Endothelial cell of umbilical vein (primary cell): ENCODE data around the gene ADCY9. TPM values are rescaled to one million over a fixed set of nuclear protein-coding genes. Genes with fewer than 3 reads are reported as not detected.

ENCODE experiments used
- BruUV-seq: library from RNA; stranded (reverse); fragments of 400-500 nt; replicated peaks from 2 replicates; lab custom pipeline; 2021; lab: Mats Ljungman, UMichigan
- CTCF ChIA-PET: fragments of 300-600, 350-600 bp; sonication (Branson Sonifier 250); formaldehyde crosslinking; loops from one replicate; lab custom pipeline; 2021; ENCODE audit warnings: antibody characterized with exemption, inconsistent platforms; lab: Charles Lee
- POLR2A ChIA-PET: fragments of 300-600, 350-600 bp; sonication (Branson Sonifier 250); formaldehyde crosslinking; loops from one replicate; lab custom pipeline; 2021; ENCODE audit warnings: antibody characterized with exemption, inconsistent platforms; lab: Charles Lee
- DNase-seq: peaks from one replicate; pipeline ENCODE4 v3.0.0-alpha.2; 2011; ENCODE audit warnings: low read depth, low spot score
- FAIRE-seq: peaks from 2 replicates; lab custom pipeline; 2011; peaks lifted over from hg19 to GRCh38; lab: Jason Lieb, UNC
- H2AFZ ChIP-seq: 2 replicates; pipeline ENCODE4 v1.6.0; 2012; ENCODE audit warnings: low read depth, low read length, control low read depth, inconsistent platforms
- H3K27ac ChIP-seq: 2 replicates; pipeline ENCODE4 v1.5.1; 2011; ENCODE audit warnings: low read depth, mild to moderate bottlenecking, control low read depth, low read length, moderate library complexity; ENCODE audit not compliant: insufficient read depth
- H3K27me3 ChIP-seq, 2 experiments: 2 replicates each; pipeline versions ENCODE4 v1.6.0 to v1.6.1; 2011; ENCODE audit warnings: low read length in 2 of 2, mixed read lengths in 1 of 2; ENCODE audit not compliant: control insufficient read depth in 2 of 2, insufficient read depth in 2 of 2
- H3K36me3 ChIP-seq, 2 experiments: 2 replicates in 1 of 2; 3 replicates in 1 of 2; pipeline ENCODE4 v1.5.1; 2011; ENCODE audit warnings: low read length in 2 of 2, mild to moderate bottlenecking in 1 of 2, moderate library complexity in 1 of 2; ENCODE audit not compliant: control insufficient read depth in 2 of 2, insufficient read depth in 2 of 2; ENCODE audit errors: extremely low read depth in 1 of 2
- H3K4me1 ChIP-seq: 3 replicates; pipeline ENCODE4 v1.5.1; 2011; ENCODE audit warnings: mild to moderate bottlenecking, low read length; ENCODE audit not compliant: control insufficient read depth, insufficient read depth; ENCODE audit errors: extremely low read depth
- H3K4me2 ChIP-seq: 2 replicates; pipeline ENCODE4 v1.6.1; 2011; ENCODE audit warnings: low read length, control low read depth, mixed read lengths; ENCODE audit not compliant: insufficient read depth
- H3K4me3 ChIP-seq, 3 experiments: fragments of 200-600 bp in 1 of 3; sonication (generic), shearing (Covaris generic) in 1 of 3; replicated peaks in 1 of 3; 2 replicates each; pipeline ENCODE4 v1.5.1; 2011 to 2016; ENCODE audit warnings: control low read depth in 3 of 3, low read length in 3 of 3, mild to moderate bottlenecking in 2 of 3, inconsistent platforms in 1 of 3, low read depth in 1 of 3, moderate library complexity in 1 of 3; ENCODE audit not compliant: insufficient read depth in 1 of 3
- H3K79me2 ChIP-seq: 2 replicates; pipeline ENCODE4 v1.6.0; 2012; ENCODE audit warnings: low read length, inconsistent platforms; ENCODE audit not compliant: control insufficient read depth, insufficient read depth
- H3K9ac ChIP-seq: replicated peaks from 2 replicates; pipeline ENCODE3; 2011; ENCODE audit warnings: low read length, control low read depth; ENCODE audit not compliant: insufficient read depth; ENCODE audit errors: extremely low read depth
- H3K9me1 ChIP-seq: replicated peaks from 3 replicates; pipeline ENCODE4 v1.6.0; 2011; ENCODE audit warnings: mild to moderate bottlenecking, low read length; ENCODE audit not compliant: control insufficient read depth, insufficient read depth; ENCODE audit errors: extremely low read depth
- H3K9me3 ChIP-seq: replicated peaks from 2 replicates; pipeline ENCODE4 v1.5.1; 2012; ENCODE audit warnings: low read length, inconsistent platforms; ENCODE audit not compliant: control insufficient read depth, insufficient read depth
- H4K20me1 ChIP-seq: replicated peaks from 2 replicates; pipeline ENCODE3; 2011; ENCODE audit warnings: mild to moderate bottlenecking, low read length; ENCODE audit not compliant: control insufficient read depth, insufficient read depth; ENCODE audit errors: extremely low read depth
- CTCF ChIP-seq, 2 donors: IDR thresholded peaks; 1 replicate in 1 of 2; 2 replicates in 1 of 2; pipeline ENCODE4 v1.5.1; 2011; ENCODE audit warnings: low read length in 2 of 2, mild to moderate bottlenecking in 2 of 2, moderate library complexity in 2 of 2, control low read depth in 1 of 2, inconsistent platforms in 1 of 2, low read depth in 1 of 2; ENCODE audit not compliant: insufficient read depth in 1 of 2; ENCODE audit errors: extremely low read depth in 1 of 2
- EZH2 ChIP-seq: IDR thresholded peaks from 2 replicates; pipeline ENCODE4 v1.6.1; 2012; ENCODE audit warnings: borderline replicate concordance, low read depth, mild to moderate bottlenecking, moderate library complexity, low read length, inconsistent platforms; ENCODE audit not compliant: severe bottlenecking
- FOS ChIP-seq: IDR thresholded peaks from 2 replicates; pipeline ENCODE4 v1.6.1; 2011; ENCODE audit warnings: mild to moderate bottlenecking, low read length, moderate library complexity, borderline replicate concordance; ENCODE audit not compliant: insufficient read depth
- GATA2 ChIP-seq: IDR thresholded peaks from 2 replicates; pipeline ENCODE4 v1.7.0; 2011; ENCODE audit warnings: low read depth, mild to moderate bottlenecking, moderate library complexity, mixed read lengths, low read length; ENCODE audit not compliant: insufficient read length, insufficient read depth
- JUN ChIP-seq: IDR thresholded peaks from 2 replicates; pipeline ENCODE4 v1.6.1; 2011; ENCODE audit warnings: borderline replicate concordance, low read depth; ENCODE audit not compliant: insufficient read length, insufficient read depth
- MAX ChIP-seq: IDR thresholded peaks from 2 replicates; pipeline ENCODE4 v1.6.1; 2011; ENCODE audit not compliant: insufficient read depth, insufficient read length
- MYC ChIP-seq: IDR thresholded peaks from one replicate; pipeline ENCODE4 v1.6.1; 2011; ENCODE audit warnings: mild to moderate bottlenecking, low read depth, low read length
- POLR2A ChIP-seq: IDR thresholded peaks from 2 replicates; pipeline ENCODE4 v1.6.1; 2012; ENCODE audit warnings: low read depth, mild to moderate bottlenecking, control low read depth, low read length
- POLR2AphosphoS5 ChIP-seq: IDR thresholded peaks from 2 replicates; pipeline ENCODE4 v1.6.1; 2012; ENCODE audit warnings: low read depth, mild to moderate bottlenecking, control low read depth, low read length, moderate library complexity; ENCODE audit not compliant: insufficient read depth
- dilution Hi-C: fragments of 300-500 bp; cut with MboI; formaldehyde crosslinking; loops from one replicate; pipeline ENCODE4 v1.15.0; 2019; ENCODE audit warnings: low sequenced_read_pairs; ENCODE audit not compliant: extremely low pct_ligation_motif_present
- intact Hi-C: fragments of 100-400 bp; cut with micrococcal nuclease; formaldehyde crosslinking; loops from one replicate; pipeline ENCODE4 v1.10.0; 2022
- polyA plus RNA-seq, 4 experiments: library from polyadenylated mRNA; depleted of rRNA in 3 of 4; stranded (reverse) in 3 of 4; unstranded in 1 of 4; fragments of >200 nt; gene quantifications; 2 replicates each; pipeline versions ENCODE4 v1.2.1 to v1.2.3, GENCODE V29; 2011 to 2012; ENCODE audit warnings: missing spikeins in 1 of 4
- total RNA-seq: library from RNA; stranded (reverse); gene quantifications from 2 replicates; pipeline ENCODE4 v1.2.3, GENCODE V29; 2021

ADCY9 gene
- total and polyA plus RNA-seq, 2 donors (not counting 3 experiments of a cell fraction or from before 2014, with no cell fraction given), result 6.8 to 14.0 TPM

GRCh38 chr16:4133897-4134372 is 17.7 kb upstream of the ADCY9 start:
- BruUV-seq, result no TSS peak
- Histone ChIP-seq H3K9me1 (no peaks in the 10 kb centered on the region), H3K9me3 (no peaks in the 10 kb centered on the region), H3K27me3 (peaks cover 0 to 4% of the 10 kb centered on the region in 2 experiments), H3K36me3 (no peaks in the 10 kb centered on the region), H4K20me1 (no peaks in the 10 kb centered on the region), H3K79me2 (no peaks in the 10 kb centered on the region), H3K4me2 (no peak overlapping the region), H2AFZ (no peak overlapping the region), H3K4me3 (no peak overlapping the region), H3K4me1 (no peaks in the 10 kb centered on the region), H3K9ac (no peak overlapping the region), H3K27ac (no peak overlapping the region)
- DNase-seq (no peak), FAIRE-seq (no peak)
- no peak for TF ChIP-seq JUN
- TF ChIP-seq GATA2, result no peak
- no peak for TF ChIP-seq EZH2
- TF ChIP-seq MAX, result no peak
- no peak for TF ChIP-seq CTCF (IDR thresholded peaks at IDR 0.05; ENCODE audit: extremely low read depth in 1 of 2, insufficient read depth in 1 of 2, low read depth in 1 of 2, low read length in 2 of 2)
- no peak for TF ChIP-seq MYC
- no peak for TF ChIP-seq FOS
- no peak for TF ChIP-seq POLR2A
- TF ChIP-seq POLR2AphosphoS5, result no peak
- dilution Hi-C loops, result no loop called here
- intact Hi-C loops, result no loop called here
- POLR2A ChIA-PET, result no interaction called here
- CTCF ChIA-PET, result no interaction called here
